Mucosa of descending colon (tissue), 3 donors: Measurements from ENCODE around the gene DAD1. TPM values are rescaled to one million over a fixed set of nuclear protein-coding genes. Genes with fewer than 3 reads are reported as not detected.
A peak's percentile ranks its signal among the peaks of the same experiment; 100 is the strongest.

Source experiments
- ATAC-seq: fragments of 200-7000 bp; cut with Tn5 transposase; one replicate; pipeline ENCODE4 v1.9.1; 2020; ENCODE audit warnings: mild to moderate bottlenecking, moderate library complexity
- DNase-seq, 3 donors: peaks; one replicate each; pipeline ENCODE4 v3.0.0-alpha.2; 2020
- H3K36me3 ChIP-seq: fragments of 200-600 bp; one replicate; pipeline ENCODE4 v1.8.0; 2021; ENCODE audit warnings: low read depth, mild to moderate bottlenecking
- H3K4me1 ChIP-seq: fragments of 200-600 bp; one replicate; pipeline ENCODE4 v1.8.0; 2021; ENCODE audit warnings: low read depth, mild to moderate bottlenecking
- H3K4me3 ChIP-seq: fragments of 200-600 bp; one replicate; pipeline ENCODE4 v1.8.0; 2021; ENCODE audit warnings: mild to moderate bottlenecking
- H3K9me3 ChIP-seq: fragments of 200-600 bp; one replicate; pipeline ENCODE4 v1.8.0; 2021; ENCODE audit warnings: mild to moderate bottlenecking
- CTCF ChIP-seq: fragments of 200-600 bp; IDR thresholded peaks from one replicate; pipeline ENCODE4 v1.8.0; 2022; ENCODE audit warnings: antibody characterized with exemption, mild to moderate bottlenecking
- intact Hi-C, 2 donors: fragments of 100-400 bp; cut with DNase I in 1 of 2; cut with micrococcal nuclease in 1 of 2; formaldehyde crosslinking; loops; one replicate each; pipeline versions ENCODE4 v1.11.0 to v1.11.1; 2022; cut with DNase I, micrococcal nuclease
- total RNA-seq, 3 donors: library from RNA; stranded (reverse); fragmentation: NEBNext Ultra II Directional in 2 of 3; extraction: Animal tissue kit (Norgen Biotek cat#: 25700) in 2 of 3; gene quantifications; one replicate each; pipeline versions ENCODE4 v1.2.1 to v1.2.4, GENCODE V29; 2021 to 2023
- donor health status: DM: no; HTN: no; CAD: no; lungs with moderate emphysema.
- donor health status: DM: no; HTN: no; CAD: no.
- donor health status: DM: no; HTN: yes; CAD: no.

The DAD1 gene
- total RNA-seq, 3 donors from 2014 or later = 124 to 148 (median 140) TPM

GRCh38 chr14:22601996-22602395 lies 13.0 kb upstream of the DAD1 start:
- Histone ChIP-seq H3K9me3 (no peaks in the 10 kb centered on the region), H3K36me3 (no peaks in the 10 kb centered on the region), H3K4me1 (peaks cover 14% of the 10 kb centered on the region), H3K4me3 (no peak overlapping the region)
- intact Hi-C loops = no loop called here
- no peak for DNase-seq
- no peak for ATAC-seq
- no peak for TF ChIP-seq CTCF

GRCh38 chr14:22601456-22601855 lies 12.4 kb upstream of the DAD1 start:
- ATAC-seq = no peak
- no peaks in the 10 kb centered on the region for H3K36me3 ChIP-seq
- H3K4me3 ChIP-seq = no peak overlapping the region
- no peaks in the 10 kb centered on the region for H3K9me3 ChIP-seq
- no peak for TF ChIP-seq CTCF
- DNase-seq = no peak
- intact Hi-C loops = no loop called here
- H3K4me1 ChIP-seq = peaks cover 14% of the 10 kb centered on the region

- H3K36me3 ChIP-seq = no peaks in the 10 kb centered on the region
- DNase-seq = no peak
- intact Hi-C loops = no loop called here
- no peaks in the 10 kb centered on the region for H3K9me3 ChIP-seq
- H3K4me3 ChIP-seq = no peak overlapping the region
- TF ChIP-seq CTCF = no peak
- no peak for ATAC-seq
- H3K4me1 ChIP-seq = peaks cover 14% of the 10 kb centered on the region
Measured at GRCh38 chr14:22600027-22600426, 11.0 kb upstream of the DAD1 start.

GRCh38 chr14:22599349-22599748 lies 10.3 kb upstream of the DAD1 start:
- DNase-seq = no peak
- no peak for TF ChIP-seq CTCF
- H3K4me1 ChIP-seq = peaks cover 18% of the 10 kb centered on the region
- H3K9me3 ChIP-seq = no peaks in the 10 kb centered on the region
- ATAC-seq = no peak
- no peaks in the 10 kb centered on the region for H3K36me3 ChIP-seq
- H3K4me3 ChIP-seq = no peak overlapping the region
- intact Hi-C loops = no loop called here

GRCh38 chr14:22598896-22599244 lies 9.8 kb upstream of the DAD1 start:
- ATAC-seq = peak; percentile 76
- H3K36me3 ChIP-seq = no peaks in the 10 kb centered on the region
- no peak for TF ChIP-seq CTCF
- peak overlapping the region; percentile 35 for H3K4me3 ChIP-seq
- peak in 1 of 3 donors; percentile 53 for DNase-seq
- intact Hi-C loops = no loop called here
- peaks cover 20% of the 10 kb centered on the region for H3K4me1 ChIP-seq
- H3K9me3 ChIP-seq = no peaks in the 10 kb centered on the region
